Measurements from ENCODE around the gene FUS.

GRCh38 chr16:31149894-31150890, 29.7 kb upstream of the FUS start, which contains the start of gene PRSS36:
- TF ChIP-seq ZBTB1 (CRISPR knock-in tag; IDR thresholded peaks at IDR 0.05; ENCODE audit: borderline replicate concordance): no peak
- no peak for TF ChIP-seq MAX (IDR thresholded peaks at IDR 0.05)
- TF ChIP-seq FLYWCH1 (CRISPR knock-in tag; IDR thresholded peaks at IDR 0.05): no peak

Measured in HepG2 (cell line).